ENCODE measurements around the gene SPG11. TPM values are rescaled to one million over a fixed set of nuclear protein-coding genes. Genes with fewer than 3 reads are reported as not detected.

SPG11 gene
- total and polyA plus RNA-seq, 10 of the 15 experiments (the other 5 are each of a cell fraction or from before 2014, with no cell fraction given) = 22.1 to 85.1 (median 47.2) TPM

- no peak for TF ChIP-seq SKIL (IDR thresholded peaks at IDR 0.05; ENCODE audit: low read depth, poor library complexity, severe bottlenecking)
- TF ChIP-seq KLF5 (IDR thresholded peaks at IDR 0.05; ENCODE audit: partially characterized antibody) = no peak
- TF ChIP-seq TCF12 (IDR thresholded peaks at IDR 0.05; ENCODE audit: low read depth, low read length) = no peak; the same call in 1 of the 2 replicates
- TF ChIP-seq SP1 (IDR thresholded peaks at IDR 0.05; ENCODE audit: low read depth, low read length) = no peak
- peak; percentile 61; the same call in 1 of the 2 replicates for TF ChIP-seq RB1 (IDR thresholded peaks at IDR 0.05; ENCODE audit: borderline replicate concordance)
- no peak for TF ChIP-seq EGR1 (IDR thresholded peaks at IDR 0.05; ENCODE audit: borderline replicate concordance in 1 of 2, low read depth in 2 of 2, low read length in 2 of 2)
- 0 out of 2 replicates have a peak, but pooled peaks have one; percentile 47 for TF ChIP-seq TAF1 (IDR thresholded peaks at IDR 0.05; ENCODE audit: borderline replicate concordance, low read depth, low read length)
- 0 out of 2 replicates have a peak, but pooled peaks have one; percentile 38 for TF ChIP-seq TCF3 (IDR thresholded peaks at IDR 0.05; ENCODE audit: borderline replicate concordance, insufficient read depth, low read depth, low read length)
- peak; percentile 22 to 52 (median 39); a peak in 3 of 6 replicates for TF ChIP-seq CTCF (IDR thresholded peaks at IDR 0.05 in 2 of 3, conservative IDR thresholded peaks at IDR 0.05 in 1 of 3; ENCODE audit: control insufficient read depth in 2 of 3, extremely low read depth in 1 of 3, insufficient read depth in 1 of 3, low read depth in 3 of 3, low read length in 3 of 3)
- TF ChIP-seq SMAD5 (IDR thresholded peaks at IDR 0.05; ENCODE audit: low read depth) = no peak; the same call in 1 of the 2 replicates
- no peak for TF ChIP-seq KDM1A (IDR thresholded peaks at IDR 0.05; ENCODE audit: borderline replicate concordance)
- no peak for TF ChIP-seq SIX5 (IDR thresholded peaks at IDR 0.05; ENCODE audit: low read depth, low read length, severe bottlenecking)
- TF ChIP-seq, protein P1, sequence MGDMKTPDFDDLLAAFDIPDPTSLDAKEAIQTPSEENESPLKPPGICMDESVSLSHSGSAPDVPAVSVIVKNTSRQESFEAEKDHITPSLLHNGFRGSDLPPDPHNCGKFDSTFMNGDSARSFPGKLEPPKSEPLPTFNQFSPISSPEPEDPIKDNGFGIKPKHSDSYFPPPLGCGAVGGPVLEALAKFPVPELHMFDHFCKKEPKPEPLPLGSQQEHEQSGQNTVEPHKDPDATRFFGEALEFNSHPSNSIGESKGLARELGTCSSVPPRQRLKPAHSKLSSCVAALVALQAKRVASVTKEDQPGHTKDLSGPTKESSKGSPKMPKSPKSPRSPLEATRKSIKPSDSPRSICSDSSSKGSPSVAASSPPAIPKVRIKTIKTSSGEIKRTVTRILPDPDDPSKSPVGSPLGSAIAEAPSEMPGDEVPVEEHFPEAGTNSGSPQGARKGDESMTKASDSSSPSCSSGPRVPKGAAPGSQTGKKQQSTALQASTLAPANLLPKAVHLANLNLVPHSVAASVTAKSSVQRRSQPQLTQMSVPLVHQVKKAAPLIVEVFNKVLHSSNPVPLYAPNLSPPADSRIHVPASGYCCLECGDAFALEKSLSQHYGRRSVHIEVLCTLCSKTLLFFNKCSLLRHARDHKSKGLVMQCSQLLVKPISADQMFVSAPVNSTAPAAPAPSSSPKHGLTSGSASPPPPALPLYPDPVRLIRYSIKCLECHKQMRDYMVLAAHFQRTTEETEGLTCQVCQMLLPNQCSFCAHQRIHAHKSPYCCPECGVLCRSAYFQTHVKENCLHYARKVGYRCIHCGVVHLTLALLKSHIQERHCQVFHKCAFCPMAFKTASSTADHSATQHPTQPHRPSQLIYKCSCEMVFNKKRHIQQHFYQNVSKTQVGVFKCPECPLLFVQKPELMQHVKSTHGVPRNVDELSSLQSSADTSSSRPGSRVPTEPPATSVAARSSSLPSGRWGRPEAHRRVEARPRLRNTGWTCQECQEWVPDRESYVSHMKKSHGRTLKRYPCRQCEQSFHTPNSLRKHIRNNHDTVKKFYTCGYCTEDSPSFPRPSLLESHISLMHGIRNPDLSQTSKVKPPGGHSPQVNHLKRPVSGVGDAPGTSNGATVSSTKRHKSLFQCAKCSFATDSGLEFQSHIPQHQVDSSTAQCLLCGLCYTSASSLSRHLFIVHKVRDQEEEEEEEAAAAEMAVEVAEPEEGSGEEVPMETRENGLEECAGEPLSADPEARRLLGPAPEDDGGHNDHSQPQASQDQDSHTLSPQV (IDR thresholded peaks at IDR 0.05) = no peak
- no peak for TF ChIP-seq RBBP5 (conservative IDR thresholded peaks at IDR 0.05)
- TF ChIP-seq NKRF (conservative IDR thresholded peaks at IDR 0.05) = peak; percentile 63; the same call in 1 of the 2 replicates
- TF ChIP-seq, protein P2, sequence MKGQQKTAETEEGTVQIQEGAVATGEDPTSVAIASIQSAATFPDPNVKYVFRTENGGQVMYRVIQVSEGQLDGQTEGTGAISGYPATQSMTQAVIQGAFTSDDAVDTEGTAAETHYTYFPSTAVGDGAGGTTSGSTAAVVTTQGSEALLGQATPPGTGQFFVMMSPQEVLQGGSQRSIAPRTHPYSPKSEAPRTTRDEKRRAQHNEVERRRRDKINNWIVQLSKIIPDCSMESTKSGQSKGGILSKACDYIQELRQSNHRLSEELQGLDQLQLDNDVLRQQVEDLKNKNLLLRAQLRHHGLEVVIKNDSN (IDR thresholded peaks at IDR 0.05; ENCODE audit: borderline replicate concordance, extremely low read length, insufficient read depth, low read depth, low read length) = no peak
- TF ChIP-seq ATF7 (IDR thresholded peaks at IDR 0.05; ENCODE audit: low read depth) = no peak
Measured at GRCh38 chr15:44536302-44536961, 127.0 kb downstream of the SPG11 start (continued).
